BE2C (cell line): Measurements from ENCODE around the gene RPA1.
A peak's percentile ranks its signal among the peaks of the same experiment; 100 is the strongest.

Experiments used
- DNase-seq: peaks from one replicate; pipeline ENCODE4 v3.0.0-alpha.2; 2020
- H3K27me3 ChIP-seq: fragments of 250-450 bp; sonication (Bioruptor Pico); 2 replicates; pipeline ENCODE4 v1.5.1; 2020; ENCODE audit warnings: mild to moderate bottlenecking
- H3K36me3 ChIP-seq: fragments of 250-450 bp; sonication (Bioruptor Pico); 2 replicates; pipeline ENCODE4 v1.5.1; 2020; ENCODE audit warnings: mild to moderate bottlenecking
- H3K4me1 ChIP-seq: fragments of 250-450 bp; sonication (Bioruptor Pico); 2 replicates; pipeline ENCODE4 v1.5.1; 2020
- H3K4me3 ChIP-seq: 2 replicates; pipeline ENCODE4 v1.5.1; 2011; ENCODE audit warnings: low read depth, low read length
- H3K9me3 ChIP-seq: fragments of 250-450 bp; sonication (Bioruptor Pico); 2 replicates; pipeline ENCODE4 v1.5.1; 2020
- TF ChIP-seq, protein P1 (sequence below): IDR thresholded peaks from 2 replicates; pipeline ENCODE4 v1.5.1; 2012; ENCODE audit warnings: mild to moderate bottlenecking, low read depth, low read length

RPA1 gene

DNA sequence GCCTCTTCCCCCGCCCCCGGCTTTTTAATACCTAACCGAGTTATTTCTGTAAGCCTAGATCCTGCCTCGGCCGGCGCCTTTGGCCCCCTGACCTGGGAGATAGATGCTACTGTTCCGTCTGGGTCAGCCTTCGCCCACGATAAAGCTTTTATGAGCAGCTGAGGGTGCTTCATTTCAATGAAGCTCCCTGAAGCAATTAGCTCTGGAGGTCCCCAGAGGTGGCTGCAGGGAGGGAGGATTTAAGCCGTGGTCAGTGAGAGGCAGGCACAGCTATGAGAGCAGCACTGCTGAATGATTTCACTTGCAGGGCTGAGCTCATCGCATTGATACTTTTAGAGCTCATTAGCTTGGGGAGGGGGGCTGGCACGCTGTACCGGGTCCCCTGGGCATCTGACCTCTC is 89.4 kb downstream of the RPA1 start:
- no peaks in the 10 kb centered on the region for H3K27me3 ChIP-seq
- no peak overlapping the region for H3K4me3 ChIP-seq
- H3K9me3 ChIP-seq, result no peaks in the 10 kb centered on the region
- TF ChIP-seq, protein P1, sequence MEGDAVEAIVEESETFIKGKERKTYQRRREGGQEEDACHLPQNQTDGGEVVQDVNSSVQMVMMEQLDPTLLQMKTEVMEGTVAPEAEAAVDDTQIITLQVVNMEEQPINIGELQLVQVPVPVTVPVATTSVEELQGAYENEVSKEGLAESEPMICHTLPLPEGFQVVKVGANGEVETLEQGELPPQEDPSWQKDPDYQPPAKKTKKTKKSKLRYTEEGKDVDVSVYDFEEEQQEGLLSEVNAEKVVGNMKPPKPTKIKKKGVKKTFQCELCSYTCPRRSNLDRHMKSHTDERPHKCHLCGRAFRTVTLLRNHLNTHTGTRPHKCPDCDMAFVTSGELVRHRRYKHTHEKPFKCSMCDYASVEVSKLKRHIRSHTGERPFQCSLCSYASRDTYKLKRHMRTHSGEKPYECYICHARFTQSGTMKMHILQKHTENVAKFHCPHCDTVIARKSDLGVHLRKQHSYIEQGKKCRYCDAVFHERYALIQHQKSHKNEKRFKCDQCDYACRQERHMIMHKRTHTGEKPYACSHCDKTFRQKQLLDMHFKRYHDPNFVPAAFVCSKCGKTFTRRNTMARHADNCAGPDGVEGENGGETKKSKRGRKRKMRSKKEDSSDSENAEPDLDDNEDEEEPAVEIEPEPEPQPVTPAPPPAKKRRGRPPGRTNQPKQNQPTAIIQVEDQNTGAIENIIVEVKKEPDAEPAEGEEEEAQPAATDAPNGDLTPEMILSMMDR, result no peak
- no peaks in the 10 kb centered on the region for H3K4me1 ChIP-seq
- DNase-seq, result no peak
- no peaks in the 10 kb centered on the region for H3K36me3 ChIP-seq

DNA sequence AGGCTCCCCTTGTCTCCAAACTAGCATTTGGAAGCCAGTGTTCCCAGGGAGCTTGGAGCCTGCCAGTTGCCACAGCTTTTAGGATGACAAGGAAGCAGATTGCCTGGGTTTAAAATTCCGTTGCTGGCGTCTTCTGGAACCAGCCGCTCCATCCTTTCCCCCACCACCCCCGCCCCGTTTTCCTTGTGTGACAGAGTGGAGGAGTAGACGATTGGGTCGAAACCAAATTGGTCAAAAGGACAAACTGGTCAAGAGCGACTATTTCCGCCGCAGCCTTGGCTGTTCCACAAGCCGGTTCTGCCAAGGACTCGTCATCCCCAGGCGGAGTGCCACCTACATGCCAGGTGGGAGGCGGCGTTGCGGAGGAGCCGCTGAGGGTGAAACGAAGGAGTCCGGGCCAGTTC is 91.1 kb downstream of the RPA1 start:
- no peaks in the 10 kb centered on the region for H3K27me3 ChIP-seq
- no peaks in the 10 kb centered on the region for H3K4me1 ChIP-seq
- TF ChIP-seq, protein P1, result no peak
- H3K9me3 ChIP-seq, result no peaks in the 10 kb centered on the region
- H3K4me3 ChIP-seq, result no peak overlapping the region
- no peak for DNase-seq
- H3K36me3 ChIP-seq, result no peaks in the 10 kb centered on the region

GRCh38 chr17:1928976-1929375 is 99.2 kb downstream of the RPA1 start:
- Histone ChIP-seq H3K9me3 (no peaks in the 10 kb centered on the region), H3K36me3 (no peaks in the 10 kb centered on the region), H3K27me3 (no peaks in the 10 kb centered on the region), H3K4me1 (no peaks in the 10 kb centered on the region), H3K4me3 (no peak overlapping the region)
- DNase-seq, result peak; percentile 32
- TF ChIP-seq, protein P1, result no peak

DNA sequence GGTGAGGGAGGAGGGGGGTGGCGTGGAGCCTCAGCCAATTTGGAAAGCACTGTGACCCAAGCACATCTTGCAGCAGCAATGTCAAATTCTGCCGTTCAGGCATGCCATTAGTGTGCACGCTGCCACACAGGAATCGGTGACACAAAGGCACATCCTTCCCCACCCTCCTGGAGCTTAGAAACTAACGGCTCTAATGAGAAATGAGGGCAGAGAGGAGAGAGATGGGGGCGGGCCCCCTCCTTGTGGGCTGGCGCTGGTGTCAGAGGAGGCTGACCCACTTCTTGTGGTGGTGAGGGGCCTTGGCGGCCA is 100.5 kb downstream of the RPA1 start:
- Histone ChIP-seq H3K4me1 (no peaks in the 10 kb centered on the region), H3K9me3 (no peaks in the 10 kb centered on the region), H3K27me3 (no peaks in the 10 kb centered on the region), H3K36me3 (no peaks in the 10 kb centered on the region), H3K4me3 (no peak overlapping the region)
- TF ChIP-seq, protein P1, result no peak
- no peak for DNase-seq

DNA sequence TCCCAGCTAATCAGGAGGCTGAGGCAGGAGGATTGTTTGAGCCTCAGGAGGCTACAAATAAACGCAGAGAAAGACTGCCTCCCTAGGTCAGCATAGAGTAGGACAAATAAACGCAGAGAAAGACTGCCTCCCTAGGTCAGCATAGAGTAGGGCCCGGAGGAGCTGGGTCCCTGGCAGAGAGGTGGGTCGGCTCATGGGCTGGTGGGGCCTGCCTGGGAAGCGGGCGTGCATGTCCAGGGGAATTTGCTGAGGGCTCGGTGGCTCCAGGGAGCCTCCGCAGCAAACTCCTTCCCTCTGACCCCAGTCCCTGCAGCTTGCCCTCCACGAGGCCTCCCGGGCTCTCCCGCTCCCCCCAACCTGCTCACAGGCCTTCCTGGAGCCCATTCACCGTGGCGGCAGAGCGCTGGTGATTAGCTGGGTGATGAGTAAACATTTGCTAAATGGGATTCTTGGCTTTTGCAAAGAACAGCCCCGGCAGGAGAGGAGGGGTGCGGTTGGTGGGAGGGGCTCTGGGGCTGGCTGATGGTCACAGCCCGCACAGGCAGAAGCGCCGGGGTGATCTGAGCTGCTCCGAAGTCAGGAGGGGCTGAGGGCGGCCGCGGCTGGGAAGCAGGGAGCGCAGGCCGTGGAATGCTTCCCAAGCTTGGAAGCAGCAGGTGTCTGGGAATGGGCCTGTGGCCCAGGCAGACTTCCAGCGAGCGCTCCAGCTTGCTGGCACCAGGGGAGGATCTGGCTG is 102.2 kb downstream of the RPA1 start:
- no peak for DNase-seq
- Histone ChIP-seq H3K27me3 (no peaks in the 10 kb centered on the region), H3K36me3 (no peaks in the 10 kb centered on the region), H3K4me3 (no peak overlapping the region), H3K4me1 (no peaks in the 10 kb centered on the region), H3K9me3 (no peaks in the 10 kb centered on the region)
- TF ChIP-seq, protein P1, result no peak

- TF ChIP-seq, protein P1, result no peak
Observed at GRCh38 chr17:1933875-1934715, 104.3 kb downstream of the RPA1 start.

More at GRCh38 chr17:1933875-1934715, 104.3 kb downstream of the RPA1 start:
- no peak for DNase-seq
- Histone ChIP-seq H3K36me3 (no peaks in the 10 kb centered on the region), H3K9me3 (no peaks in the 10 kb centered on the region), H3K4me3 (no peak overlapping the region), H3K4me1 (no peaks in the 10 kb centered on the region), H3K27me3 (no peaks in the 10 kb centered on the region)
